IMR-90 (cell line): ENCODE measurements around the gene EZR. TPM values are rescaled to one million over a fixed set of nuclear protein-coding genes. Genes with fewer than 3 reads are reported as not detected.

Experiments used
- ATAC-seq: fragments of 200-7000 bp; cut with Tn5 transposase; 2 replicates; pipeline ENCODE4 v1.9.1; 2020; ENCODE audit warnings: low read depth, mild to moderate bottlenecking, moderate library complexity
- BruUV-seq: library from RNA; stranded (reverse); fragments of 400-500 nt; replicated peaks from 2 replicates; lab custom pipeline; 2021; lab: Mats Ljungman, UMichigan
- CTCF ChIA-PET: fragments of 300-600 bp; formaldehyde crosslinking; extraction: SDS; loops from one replicate; lab custom pipeline; 2021; ENCODE audit warnings: antibody characterized with exemption; lab: Yijun Ruan, JAX
- POLR2A ChIA-PET: fragments of 300-600 bp; sonication (Branson Sonifier 250); formaldehyde crosslinking; loops from one replicate; lab custom pipeline; 2022; ENCODE audit warnings: antibody characterized with exemption; ENCODE audit not compliant: unreplicated experiment; lab: Charles Lee
- DNase-seq: peaks from one replicate; pipeline ENCODE4 v3.0.0; 2013
- H2AFZ ChIP-seq: replicated peaks from 2 replicates; pipeline ENCODE3; 2013; ENCODE audit warnings: low read length, mild to moderate bottlenecking; ENCODE audit not compliant: poor library complexity
- H2AK5ac ChIP-seq: 2 replicates; pipeline ENCODE4 v1.6.1; 2013; ENCODE audit warnings: low read depth, low read length, inconsistent platforms
- H2AK9ac ChIP-seq: replicated peaks from 2 replicates; pipeline ENCODE3; 2013; ENCODE audit warnings: mild to moderate bottlenecking, low read depth, low read length, moderate library complexity; ENCODE audit not compliant: poor library complexity
- H2BK120ac ChIP-seq: 2 replicates; pipeline ENCODE4 v1.6.1; 2013; ENCODE audit warnings: low read depth, low read length, inconsistent platforms
- H2BK15ac ChIP-seq: 3 replicates; pipeline ENCODE4 v1.6.1; 2013; ENCODE audit warnings: low read depth, low read length, inconsistent platforms
- H2BK20ac ChIP-seq: 2 replicates; pipeline ENCODE4 v1.6.1; 2013; ENCODE audit warnings: low read depth, mild to moderate bottlenecking, inconsistent platforms, low read length, moderate library complexity
- H2BK5ac ChIP-seq: 2 replicates; pipeline ENCODE4 v1.6.1; 2013; ENCODE audit warnings: mild to moderate bottlenecking, low read depth, low read length, inconsistent platforms; ENCODE audit not compliant: poor library complexity, severe bottlenecking
- H3K14ac ChIP-seq: replicated peaks from 2 replicates; pipeline ENCODE4 v1.6.1; 2013; ENCODE audit warnings: low read depth, low read length, inconsistent platforms
- H3K18ac ChIP-seq: 2 replicates; pipeline ENCODE4 v1.6.1; 2013; ENCODE audit warnings: low read depth, low read length, control low read depth
- H3K23ac ChIP-seq: 2 replicates; pipeline ENCODE4 v1.6.1; 2013; ENCODE audit warnings: low read depth, low read length, inconsistent platforms
- H3K27ac ChIP-seq: 2 replicates; pipeline ENCODE4 v1.5.1; 2013; ENCODE audit warnings: mild to moderate bottlenecking, control low read depth, low read length; ENCODE audit not compliant: insufficient read depth
- H3K27me3 ChIP-seq: 2 replicates; pipeline ENCODE4 v1.6.1; 2013; ENCODE audit warnings: low read length; ENCODE audit not compliant: control insufficient read depth, insufficient read depth
- H3K36me3 ChIP-seq: 2 replicates; pipeline ENCODE4 v1.6.1; 2013; ENCODE audit warnings: low read length, mixed read lengths; ENCODE audit not compliant: control insufficient read depth, insufficient read depth
- H3K4ac ChIP-seq: 2 replicates; pipeline ENCODE4 v1.6.1; 2013; ENCODE audit warnings: low read depth, low read length, inconsistent platforms
- H3K4me1 ChIP-seq: 2 replicates; pipeline ENCODE4 v1.6.1; 2013; ENCODE audit warnings: low read length, mixed read lengths; ENCODE audit not compliant: control insufficient read depth, insufficient read depth
- H3K4me2 ChIP-seq: 2 replicates; pipeline ENCODE4 v1.6.1; 2013; ENCODE audit warnings: low read depth, mild to moderate bottlenecking, control low read depth, low read length, moderate library complexity
- H3K4me3 ChIP-seq: 2 replicates; pipeline ENCODE4 v1.5.1; 2013; ENCODE audit warnings: low read depth, mild to moderate bottlenecking, control low read depth, low read length, moderate library complexity; ENCODE audit not compliant: insufficient read depth
- H3K56ac ChIP-seq: 2 replicates; pipeline ENCODE4 v1.6.1; 2013; ENCODE audit warnings: low read length, inconsistent platforms; ENCODE audit not compliant: insufficient read depth; ENCODE audit errors: extremely low read depth
- H3K79me1 ChIP-seq, 2 experiments: 2 replicates each; pipeline ENCODE4 v1.6.1; 2013; ENCODE audit warnings: low read length in 2 of 2, inconsistent platforms in 1 of 2, low read depth in 1 of 2
- H3K9ac ChIP-seq: 2 replicates; pipeline ENCODE4 v1.6.1; 2013; ENCODE audit warnings: low read depth, low read length, control low read depth
- H3K9me1 ChIP-seq: 2 replicates; pipeline ENCODE4 v1.6.1; 2013; ENCODE audit warnings: low read length, inconsistent platforms; ENCODE audit not compliant: insufficient read depth
- H3K9me3 ChIP-seq: 2 replicates; pipeline ENCODE4 v1.6.1; 2013; ENCODE audit warnings: low read length; ENCODE audit not compliant: control insufficient read depth, insufficient read depth
- H4K20me1 ChIP-seq: 2 replicates; pipeline ENCODE4 v1.6.1; 2013; ENCODE audit warnings: low read length, inconsistent platforms; ENCODE audit not compliant: insufficient read depth
- H4K5ac ChIP-seq: 2 replicates; pipeline ENCODE4 v1.6.1; 2013; ENCODE audit warnings: mild to moderate bottlenecking, low read depth, low read length, control low read depth
- H4K8ac ChIP-seq, 2 experiments: 2 replicates each; pipeline ENCODE4 v1.6.1; 2013; ENCODE audit warnings: low read depth in 2 of 2, low read length in 2 of 2, control low read depth in 1 of 2, inconsistent platforms in 1 of 2
- H4K91ac ChIP-seq: 2 replicates; pipeline ENCODE4 v1.6.1; 2013; ENCODE audit warnings: low read depth, low read length, inconsistent platforms; ENCODE audit not compliant: insufficient read depth
- CEBPB ChIP-seq: IDR thresholded peaks from 2 replicates; pipeline ENCODE4 v1.6.1; 2012; ENCODE audit warnings: low read depth, low read length, improper control_type of control experiment
- FOS ChIP-seq: fragments of 150-350 bp; IDR thresholded peaks from 2 replicates; pipeline ENCODE4 v1.6.1; 2016; ENCODE audit warnings: low read depth, low read length
- MAFK ChIP-seq: IDR thresholded peaks from 2 replicates; pipeline ENCODE4 v1.6.1; 2012; ENCODE audit warnings: low read depth, low read length, improper control_type of control experiment
- MAZ ChIP-seq: IDR thresholded peaks from 2 replicates; pipeline ENCODE4 v1.6.1; 2012; ENCODE audit warnings: low read depth, mild to moderate bottlenecking, low read length, improper control_type of control experiment, moderate library complexity, borderline replicate concordance
- MXI1 ChIP-seq: IDR thresholded peaks from 2 replicates; pipeline ENCODE4 v1.6.1; 2012; ENCODE audit warnings: low read depth, mild to moderate bottlenecking, low read length, moderate library complexity, borderline replicate concordance
- NFE2L2 ChIP-seq: fragments of 150-350 bp; IDR thresholded peaks from 2 replicates; pipeline ENCODE4 v1.6.1; 2016; ENCODE audit warnings: low read depth, mild to moderate bottlenecking, low read length
- POLR2A ChIP-seq: IDR thresholded peaks from 2 replicates; pipeline ENCODE4 v1.6.1; 2012; ENCODE audit warnings: mild to moderate bottlenecking, low read depth, low read length
- WGBS, 2 experiments: methylation state at CpG; one replicate each; pipeline versions ENCODE4 v1.1.5 to v1.1.7; 2013; ENCODE audit warnings: missing lambda C conversion rate in 2 of 2; ENCODE audit not compliant: insufficient read length in 1 of 2; ENCODE audit errors: extremely low coverage in 2 of 2; 5-methylcytosine and 5-hydroxymethylcytosine counted together
- dilution Hi-C: fragments of 300-500 bp; cut with HindIII; formaldehyde crosslinking; loops from one replicate; pipeline ENCODE4 v1.14.3; 2018; ENCODE audit warnings: low sequenced_read_pairs; ENCODE audit not compliant: unreplicated experiment
- in situ Hi-C: fragments of 300-500 bp; cut with MboI; formaldehyde crosslinking; loops from 3 replicates; pipeline ENCODE4 v1.14.3; 2019; ENCODE audit warnings: low sequenced_read_pairs, inconsistent platforms, mixed read lengths
- intact Hi-C: fragments of 100-400 bp; cut with micrococcal nuclease; formaldehyde crosslinking; loops from 2 replicates; pipeline ENCODE4 v1.10.0; 2022
- polyA plus RNA-seq, 3 experiments: library from polyadenylated mRNA; depleted of rRNA; stranded (reverse); fragments of >200 nt; gene quantifications; 2 replicates each; pipeline ENCODE4 v1.2.3, GENCODE V29; 2012; ENCODE audit warnings: low replicate concordance in 1 of 3
- total RNA-seq: library from RNA; depleted of rRNA; stranded (reverse); fragments of >200 nt; gene quantifications from 2 replicates; pipeline ENCODE4 v1.2.3, GENCODE V29; 2012
- TF ChIP-seq, protein P1 (sequence below): conservative IDR thresholded peaks from 2 replicates; pipeline ENCODE4 v1.5.1; 2012; ENCODE audit warnings: mild to moderate bottlenecking, low read depth, low read length, improper control_type of control experiment
- TF ChIP-seq, protein P2 (sequence below): fragments of 150-350 bp; IDR thresholded peaks from 2 replicates; pipeline ENCODE4 v1.6.1; 2016; ENCODE audit warnings: low read depth, mild to moderate bottlenecking, low read length, moderate library complexity, borderline replicate concordance
- TF ChIP-seq, protein P3 (sequence below): fragments of 150-350 bp; IDR thresholded peaks from 2 replicates; pipeline ENCODE4 v1.6.1; 2017; ENCODE audit warnings: mild to moderate bottlenecking, antibody characterized with exemption, low read length, low read depth

The EZR gene
- total and polyA plus RNA-seq, 2 of the 4 experiments (the other 2 are of a cell fraction), result 83.8 to 145 TPM

DNA sequence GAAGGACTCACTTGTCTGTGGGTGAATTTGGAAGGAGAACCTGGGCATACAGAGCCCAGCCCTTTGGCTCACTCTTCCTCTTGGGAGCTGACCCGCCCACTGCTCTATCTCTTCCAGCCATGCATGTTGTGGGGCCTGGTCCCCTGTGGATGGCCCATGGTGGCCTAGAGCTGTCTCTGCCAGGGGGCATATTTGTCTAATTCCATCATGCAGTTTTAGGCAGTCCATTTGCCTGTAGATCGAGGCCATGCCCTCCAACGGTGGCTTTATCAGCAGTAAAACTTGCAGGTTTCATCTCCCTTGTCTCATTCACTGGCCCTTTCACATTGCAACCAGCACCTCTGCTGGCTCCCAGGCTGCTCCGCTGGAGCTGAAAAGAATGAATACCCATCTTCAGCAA lies 12.9 kb upstream of the EZR start:
- DNase-seq (no peak), ATAC-seq (no peak)
- TF ChIP-seq CEBPB, result no peak
- TF ChIP-seq MXI1, result no peak
- TF ChIP-seq MAFK, result no peak
- TF ChIP-seq, protein P1, sequence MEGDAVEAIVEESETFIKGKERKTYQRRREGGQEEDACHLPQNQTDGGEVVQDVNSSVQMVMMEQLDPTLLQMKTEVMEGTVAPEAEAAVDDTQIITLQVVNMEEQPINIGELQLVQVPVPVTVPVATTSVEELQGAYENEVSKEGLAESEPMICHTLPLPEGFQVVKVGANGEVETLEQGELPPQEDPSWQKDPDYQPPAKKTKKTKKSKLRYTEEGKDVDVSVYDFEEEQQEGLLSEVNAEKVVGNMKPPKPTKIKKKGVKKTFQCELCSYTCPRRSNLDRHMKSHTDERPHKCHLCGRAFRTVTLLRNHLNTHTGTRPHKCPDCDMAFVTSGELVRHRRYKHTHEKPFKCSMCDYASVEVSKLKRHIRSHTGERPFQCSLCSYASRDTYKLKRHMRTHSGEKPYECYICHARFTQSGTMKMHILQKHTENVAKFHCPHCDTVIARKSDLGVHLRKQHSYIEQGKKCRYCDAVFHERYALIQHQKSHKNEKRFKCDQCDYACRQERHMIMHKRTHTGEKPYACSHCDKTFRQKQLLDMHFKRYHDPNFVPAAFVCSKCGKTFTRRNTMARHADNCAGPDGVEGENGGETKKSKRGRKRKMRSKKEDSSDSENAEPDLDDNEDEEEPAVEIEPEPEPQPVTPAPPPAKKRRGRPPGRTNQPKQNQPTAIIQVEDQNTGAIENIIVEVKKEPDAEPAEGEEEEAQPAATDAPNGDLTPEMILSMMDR, result no peak
- no peak for TF ChIP-seq MAZ
- TF ChIP-seq, protein P2, sequence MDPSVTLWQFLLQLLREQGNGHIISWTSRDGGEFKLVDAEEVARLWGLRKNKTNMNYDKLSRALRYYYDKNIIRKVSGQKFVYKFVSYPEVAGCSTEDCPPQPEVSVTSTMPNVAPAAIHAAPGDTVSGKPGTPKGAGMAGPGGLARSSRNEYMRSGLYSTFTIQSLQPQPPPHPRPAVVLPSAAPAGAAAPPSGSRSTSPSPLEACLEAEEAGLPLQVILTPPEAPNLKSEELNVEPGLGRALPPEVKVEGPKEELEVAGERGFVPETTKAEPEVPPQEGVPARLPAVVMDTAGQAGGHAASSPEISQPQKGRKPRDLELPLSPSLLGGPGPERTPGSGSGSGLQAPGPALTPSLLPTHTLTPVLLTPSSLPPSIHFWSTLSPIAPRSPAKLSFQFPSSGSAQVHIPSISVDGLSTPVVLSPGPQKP, result no peak
- TF ChIP-seq FOS, result no peak
- TF ChIP-seq POLR2A, result no peak
- TF ChIP-seq NFE2L2, result no peak
- TF ChIP-seq, protein P3, sequence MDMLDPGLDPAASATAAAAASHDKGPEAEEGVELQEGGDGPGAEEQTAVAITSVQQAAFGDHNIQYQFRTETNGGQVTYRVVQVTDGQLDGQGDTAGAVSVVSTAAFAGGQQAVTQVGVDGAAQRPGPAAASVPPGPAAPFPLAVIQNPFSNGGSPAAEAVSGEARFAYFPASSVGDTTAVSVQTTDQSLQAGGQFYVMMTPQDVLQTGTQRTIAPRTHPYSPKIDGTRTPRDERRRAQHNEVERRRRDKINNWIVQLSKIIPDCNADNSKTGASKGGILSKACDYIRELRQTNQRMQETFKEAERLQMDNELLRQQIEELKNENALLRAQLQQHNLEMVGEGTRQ, result no peak
- Histone ChIP-seq H3K23ac (no peak overlapping the region), H3K4me3 (no peak overlapping the region), H4K8ac (no peak overlapping the region), H2BK20ac (no peak overlapping the region), H2BK15ac (no peak overlapping the region), H3K27ac (no peak overlapping the region), H3K9ac (no peak overlapping the region), H3K4me1 (no peaks in the 10 kb centered on the region; the same call in 1 of the 2 replicates), H2BK120ac (no peak overlapping the region), H4K20me1 (no peaks in the 10 kb centered on the region), H2AFZ (no peak overlapping the region), H3K4me2 (no peak overlapping the region), H3K18ac (no peak overlapping the region), H4K5ac (no peak overlapping the region), H3K9me1 (peaks cover 7% of the 10 kb centered on the region), H2BK5ac (no peak overlapping the region), H4K91ac (no peak overlapping the region), H3K4ac (no peak overlapping the region), H3K14ac (no peak overlapping the region), H3K27me3 (no peaks in the 10 kb centered on the region), H2AK9ac (no peak overlapping the region), H3K79me1 (no peaks in the 10 kb centered on the region), H2AK5ac (no peak overlapping the region), H3K56ac (no peak overlapping the region), H3K9me3 (no peaks in the 10 kb centered on the region), H3K36me3 (no peaks in the 10 kb centered on the region)
- intact Hi-C loops (no loop called here), in situ Hi-C loops (no loop called here), dilution Hi-C loops (no loop called here)
- WGBS, 2 experiments, result 47% methylated on average over 2 of the region's 4 CpGs; no CpG with 5 or more reads in 1 of the 2 experiments
- ChIA-PET CTCF (no interaction called here), POLR2A (interaction anchor here (0.6 kb wide), 1 partner anchor 161 kb away, joined by 5 read pairs; no protein-coding TSS in a partner anchor)
- BruUV-seq, result no TSS peak
